ENCODE results near the gene CHMP1B. TPM values are rescaled to one million over a fixed set of nuclear protein-coding genes. Genes with fewer than 3 reads are reported as not detected.

The CHMP1B gene, protein sequence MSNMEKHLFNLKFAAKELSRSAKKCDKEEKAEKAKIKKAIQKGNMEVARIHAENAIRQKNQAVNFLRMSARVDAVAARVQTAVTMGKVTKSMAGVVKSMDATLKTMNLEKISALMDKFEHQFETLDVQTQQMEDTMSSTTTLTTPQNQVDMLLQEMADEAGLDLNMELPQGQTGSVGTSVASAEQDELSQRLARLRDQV
- total RNA-seq (45.7 and 49.7 TPM in 2 replicates), polyA plus RNA-seq (26.3 and 26.5 TPM in 2 replicates), polyA minus RNA-seq (ENCODE audit: low replicate concordance) (14.8 and 17.4 TPM in 2 replicates)
- 23.4 and 25.1 TPM in 2 replicates for polyA plus RNA-seq (2012)

DNA sequence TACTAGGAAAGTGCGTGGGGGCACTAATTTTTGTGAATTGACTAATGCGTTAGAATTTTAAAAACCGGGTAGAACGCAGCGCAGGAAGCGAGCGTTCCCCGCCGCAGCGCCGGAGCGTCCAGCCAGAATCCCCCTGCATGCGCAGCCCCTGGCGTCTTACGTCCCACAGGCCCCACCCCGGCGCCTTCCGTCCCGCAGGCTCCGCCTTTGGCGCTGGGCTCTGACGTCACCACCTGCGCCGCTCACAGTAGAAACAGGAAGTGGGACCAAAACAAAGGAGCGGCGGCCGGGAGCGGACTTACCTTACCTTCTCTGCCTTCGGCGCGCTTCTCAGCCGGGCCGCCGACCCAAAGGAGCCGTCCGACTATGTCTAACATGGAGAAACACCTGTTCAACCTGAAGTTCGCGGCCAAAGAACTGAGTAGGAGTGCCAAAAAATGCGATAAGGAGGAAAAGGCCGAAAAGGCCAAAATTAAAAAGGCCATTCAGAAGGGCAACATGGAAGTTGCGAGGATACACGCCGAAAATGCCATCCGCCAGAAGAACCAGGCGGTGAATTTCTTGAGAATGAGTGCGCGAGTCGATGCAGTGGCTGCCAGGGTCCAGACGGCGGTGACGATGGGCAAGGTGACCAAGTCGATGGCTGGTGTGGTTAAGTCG is at the start of gene CHMP1B:
CHMP1B (plus strand) TSS at position 268 of the 660 bp plus-strand sequence; CDS start at position 367, 99 bp downstream.
- Histone ChIP-seq H3K27me3 (ENCODE audit: control insufficient read depth, insufficient read depth, low read length) (no peaks in the 10 kb centered on the region), H3K27ac (ENCODE audit: insufficient read depth, low read length) (peak within 1 kb of the TSS; percentile 99), H3K9ac (ENCODE audit: insufficient read depth, low read length) (peak within 1 kb of the TSS; percentile 97), H3K4me3 (replicated peaks in 1 of 4; ENCODE audit: control extremely low read depth in 1 of 4, insufficient read depth in 1 of 4, low read depth in 3 of 4, low read length in 4 of 4) (peak within 1 kb of the TSS; percentile 88 to 100 (median 98)), H2AFZ (ENCODE audit: low read length) (peak within 1 kb of the TSS; percentile 77), H3K36me3 (ENCODE audit: control insufficient read depth, insufficient read depth, low read length) (no peaks in the 10 kb centered on the region), H3K9me3 (ENCODE audit: control insufficient read depth, insufficient read depth, low read depth, low read length) (no peaks in the 10 kb centered on the region), H4K20me1 (ENCODE audit: control insufficient read depth, extremely low read depth, insufficient read depth, low read length) (no peaks in the 10 kb centered on the region), H3K4me2 (ENCODE audit: extremely low read depth, insufficient read depth, low read length) (peak within 1 kb of the TSS; percentile 92), H3K4me1 (ENCODE audit: control insufficient read depth, extremely low read depth, insufficient read depth, low read length) (peaks cover 2% of the 10 kb centered on the region), H3K79me2 (ENCODE audit: control insufficient read depth, insufficient read depth, low read length) (peaks cover 22% of the 10 kb centered on the region)
- peak; percentile 98 for DNase-seq (ENCODE audit: low read depth in 2 of 2)
- TF ChIP-seq CTCF (conservative IDR thresholded peaks at IDR 0.05 in 1 of 2, IDR thresholded peaks at IDR 0.05 in 1 of 2; ENCODE audit: low read depth in 1 of 2, low read length in 2 of 2): no peak
- no peak for TF ChIP-seq EZH2 (IDR thresholded peaks at IDR 0.05; ENCODE audit: low read length, missing control alignments)

DNA sequence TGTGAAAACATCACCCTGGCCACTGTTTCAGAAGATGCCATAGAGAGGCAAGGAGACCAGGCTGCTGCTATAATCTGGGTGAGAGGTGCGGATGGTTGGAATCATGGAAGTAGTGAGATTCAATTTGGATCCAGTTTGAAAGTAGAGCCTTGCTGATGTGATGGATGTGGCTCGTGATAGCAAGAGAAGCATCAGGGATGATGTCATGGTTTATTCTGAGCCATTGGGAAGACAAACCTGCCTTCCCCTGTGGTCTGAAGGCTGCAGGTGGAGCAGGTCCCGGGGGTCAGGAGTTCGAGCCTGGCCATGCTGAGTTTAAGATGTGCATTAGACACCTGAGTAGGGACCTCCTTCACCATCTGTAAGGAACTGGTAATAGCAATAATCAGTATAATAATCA is 49.6 kb upstream of the CHMP1B start:
- Histone ChIP-seq H4K20me1 (ENCODE audit: control insufficient read depth, extremely low read depth, insufficient read depth, low read length) (no peaks in the 10 kb centered on the region), H3K9me3 (ENCODE audit: control insufficient read depth, insufficient read depth, low read depth, low read length) (no peaks in the 10 kb centered on the region), H3K36me3 (ENCODE audit: control insufficient read depth, insufficient read depth, low read length) (no peaks in the 10 kb centered on the region), H3K27me3 (ENCODE audit: control insufficient read depth, insufficient read depth, low read length) (no peaks in the 10 kb centered on the region), H3K4me2 (ENCODE audit: extremely low read depth, insufficient read depth, low read length) (no peak overlapping the region), H3K9ac (ENCODE audit: insufficient read depth, low read length) (no peak overlapping the region), H3K27ac (ENCODE audit: insufficient read depth, low read length) (no peak overlapping the region), H3K4me1 (ENCODE audit: control insufficient read depth, extremely low read depth, insufficient read depth, low read length) (no peaks in the 10 kb centered on the region), H2AFZ (ENCODE audit: low read length) (no peak overlapping the region), H3K4me3 (replicated peaks in 1 of 4; ENCODE audit: control extremely low read depth in 1 of 4, insufficient read depth in 1 of 4, low read depth in 3 of 4, low read length in 4 of 4) (no peak overlapping the region), H3K79me2 (ENCODE audit: control insufficient read depth, insufficient read depth, low read length) (no peaks in the 10 kb centered on the region)
- no peak for DNase-seq (ENCODE audit: low read depth in 2 of 2)
- no peak for TF ChIP-seq CTCF (conservative IDR thresholded peaks at IDR 0.05 in 1 of 2, IDR thresholded peaks at IDR 0.05 in 1 of 2; ENCODE audit: low read depth in 1 of 2, low read length in 2 of 2)
- TF ChIP-seq EZH2 (IDR thresholded peaks at IDR 0.05; ENCODE audit: low read length, missing control alignments): no peak

DNA sequence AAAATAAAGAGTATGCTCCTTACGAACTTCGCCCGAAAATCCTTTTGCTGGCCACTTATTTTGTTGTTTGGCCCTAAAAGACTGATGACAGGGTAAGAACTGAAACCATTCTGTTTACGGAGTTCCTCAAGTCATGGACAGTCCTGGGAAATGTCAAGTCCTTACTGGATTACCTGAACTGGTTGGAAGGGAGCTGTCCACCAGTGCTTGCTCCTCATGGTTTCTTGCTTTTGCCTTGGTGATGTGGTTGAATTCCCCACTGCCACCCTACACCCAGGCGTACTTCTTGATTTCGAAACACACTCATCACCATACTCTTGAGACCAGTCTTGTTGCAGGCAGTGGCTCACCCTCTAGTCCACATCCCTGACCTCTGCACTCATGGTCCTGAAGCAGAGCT is 49.1 kb upstream of the CHMP1B start:
- no peak for TF ChIP-seq EZH2 (IDR thresholded peaks at IDR 0.05; ENCODE audit: low read length, missing control alignments)
- TF ChIP-seq CTCF (conservative IDR thresholded peaks at IDR 0.05 in 1 of 2, IDR thresholded peaks at IDR 0.05 in 1 of 2; ENCODE audit: low read depth in 1 of 2, low read length in 2 of 2): no peak
- no peaks in the 10 kb centered on the region for H3K36me3 ChIP-seq (ENCODE audit: control insufficient read depth, insufficient read depth, low read length)
- H2AFZ ChIP-seq (ENCODE audit: low read length): no peak overlapping the region
- H3K4me3 ChIP-seq (replicated peaks in 1 of 4; ENCODE audit: control extremely low read depth in 1 of 4, insufficient read depth in 1 of 4, low read depth in 3 of 4, low read length in 4 of 4): no peak overlapping the region
- no peaks in the 10 kb centered on the region for H4K20me1 ChIP-seq (ENCODE audit: control insufficient read depth, extremely low read depth, insufficient read depth, low read length)
- no peak for DNase-seq (ENCODE audit: low read depth in 2 of 2)
- H3K27ac ChIP-seq (ENCODE audit: insufficient read depth, low read length): no peak overlapping the region
- no peak overlapping the region for H3K4me2 ChIP-seq (ENCODE audit: extremely low read depth, insufficient read depth, low read length)
- H3K27me3 ChIP-seq (ENCODE audit: control insufficient read depth, insufficient read depth, low read length): no peaks in the 10 kb centered on the region
- no peak overlapping the region for H3K9ac ChIP-seq (ENCODE audit: insufficient read depth, low read length)
- no peaks in the 10 kb centered on the region for H3K9me3 ChIP-seq (ENCODE audit: control insufficient read depth, insufficient read depth, low read depth, low read length)
- H3K79me2 ChIP-seq (ENCODE audit: control insufficient read depth, insufficient read depth, low read length): no peaks in the 10 kb centered on the region
- no peaks in the 10 kb centered on the region for H3K4me1 ChIP-seq (ENCODE audit: control insufficient read depth, extremely low read depth, insufficient read depth, low read length)
